Liver (tissue), 3 donors: ENCODE measurements around the gene HACL1.

ENCODE experiments used
- EGR1 ChIP-seq, 2 donors: IDR thresholded peaks; 2 replicates each; pipeline ENCODE4 v1.6.1; 2016 to 2018; ENCODE audit warnings: antibody characterized with exemption in 2 of 2, low read depth in 2 of 2
- FOXA1 ChIP-seq: IDR thresholded peaks from 2 replicates; pipeline ENCODE4 v1.6.1; 2016; ENCODE audit warnings: antibody characterized with exemption
- FOXA2 ChIP-seq: IDR thresholded peaks from 2 replicates; pipeline ENCODE4 v1.6.1; 2016; ENCODE audit warnings: antibody characterized with exemption
- GABPA ChIP-seq, 2 donors: IDR thresholded peaks in 1 of 2; conservative IDR thresholded peaks in 1 of 2; 2 replicates each; pipeline ENCODE4 v1.6.1; 2016; ENCODE audit warnings: antibody characterized with exemption in 2 of 2, mild to moderate bottlenecking in 1 of 2, moderate library complexity in 1 of 2
- NR2F2 ChIP-seq: IDR thresholded peaks from 2 replicates; pipeline ENCODE4 v1.6.1; 2016; ENCODE audit warnings: antibody characterized with exemption
- RAD21 ChIP-seq, 2 donors: IDR thresholded peaks; 2 replicates each; pipeline ENCODE4 v1.6.1; 2016; ENCODE audit warnings: antibody characterized with exemption in 2 of 2, mild to moderate bottlenecking in 2 of 2
- TAF1 ChIP-seq: conservative IDR thresholded peaks from 2 replicates; pipeline ENCODE4 v1.6.1; 2016; ENCODE audit warnings: antibody characterized with exemption, mild to moderate bottlenecking
- YY1 ChIP-seq: IDR thresholded peaks from 2 replicates; pipeline ENCODE4 v1.6.1; 2016; ENCODE audit warnings: antibody characterized with exemption, mild to moderate bottlenecking
- ZBTB33 ChIP-seq: IDR thresholded peaks from 2 replicates; pipeline ENCODE4 v1.6.1; 2016; ENCODE audit warnings: antibody characterized with exemption
- TF ChIP-seq, protein P1 (sequence below): fragments of 150-350 bp; IDR thresholded peaks from 2 replicates; pipeline ENCODE4 v1.5.1; 2017; ENCODE audit warnings: improper control_type of control experiment, low read depth, low read length; ENCODE audit not compliant: missing input control
- TF ChIP-seq, protein P2 (sequence below): IDR thresholded peaks from 2 replicates; pipeline ENCODE4 v1.6.1; 2016; ENCODE audit warnings: antibody characterized with exemption
- TF ChIP-seq, protein P3 (sequence below): IDR thresholded peaks from 2 replicates; pipeline ENCODE4 v1.6.1; 2016; ENCODE audit warnings: antibody characterized with exemption, mild to moderate bottlenecking
- donor health status: healthy.
- donor health status: healthy.

DNA sequence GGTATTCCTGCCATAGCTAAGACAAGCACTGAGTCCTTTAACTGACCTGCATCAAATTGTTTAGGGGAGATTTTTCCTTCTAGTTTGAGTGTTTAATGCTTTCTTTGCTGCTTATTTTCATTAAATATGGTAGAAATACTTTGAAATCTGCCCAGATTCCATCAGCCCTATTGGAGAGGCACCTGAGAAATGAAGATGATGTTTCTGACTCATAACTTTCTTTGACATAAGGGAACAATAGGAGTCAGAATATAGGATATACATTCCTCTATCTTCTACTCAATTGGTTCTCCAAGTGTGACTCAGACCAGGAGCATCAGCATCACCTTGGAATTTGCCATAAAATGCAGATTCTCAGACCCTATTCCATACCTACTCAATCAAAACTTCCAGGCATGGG, 27.6 kb upstream of the HACL1 start:
- TF ChIP-seq TAF1 = no peak
- TF ChIP-seq, protein P1, sequence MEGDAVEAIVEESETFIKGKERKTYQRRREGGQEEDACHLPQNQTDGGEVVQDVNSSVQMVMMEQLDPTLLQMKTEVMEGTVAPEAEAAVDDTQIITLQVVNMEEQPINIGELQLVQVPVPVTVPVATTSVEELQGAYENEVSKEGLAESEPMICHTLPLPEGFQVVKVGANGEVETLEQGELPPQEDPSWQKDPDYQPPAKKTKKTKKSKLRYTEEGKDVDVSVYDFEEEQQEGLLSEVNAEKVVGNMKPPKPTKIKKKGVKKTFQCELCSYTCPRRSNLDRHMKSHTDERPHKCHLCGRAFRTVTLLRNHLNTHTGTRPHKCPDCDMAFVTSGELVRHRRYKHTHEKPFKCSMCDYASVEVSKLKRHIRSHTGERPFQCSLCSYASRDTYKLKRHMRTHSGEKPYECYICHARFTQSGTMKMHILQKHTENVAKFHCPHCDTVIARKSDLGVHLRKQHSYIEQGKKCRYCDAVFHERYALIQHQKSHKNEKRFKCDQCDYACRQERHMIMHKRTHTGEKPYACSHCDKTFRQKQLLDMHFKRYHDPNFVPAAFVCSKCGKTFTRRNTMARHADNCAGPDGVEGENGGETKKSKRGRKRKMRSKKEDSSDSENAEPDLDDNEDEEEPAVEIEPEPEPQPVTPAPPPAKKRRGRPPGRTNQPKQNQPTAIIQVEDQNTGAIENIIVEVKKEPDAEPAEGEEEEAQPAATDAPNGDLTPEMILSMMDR = no peak
- TF ChIP-seq RAD21 (IDR thresholded peaks at IDR 0.05) = no peak
- TF ChIP-seq, protein P2, sequence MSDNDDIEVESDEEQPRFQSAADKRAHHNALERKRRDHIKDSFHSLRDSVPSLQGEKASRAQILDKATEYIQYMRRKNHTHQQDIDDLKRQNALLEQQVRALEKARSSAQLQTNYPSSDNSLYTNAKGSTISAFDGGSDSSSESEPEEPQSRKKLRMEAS = no peak
- TF ChIP-seq, protein P3, sequence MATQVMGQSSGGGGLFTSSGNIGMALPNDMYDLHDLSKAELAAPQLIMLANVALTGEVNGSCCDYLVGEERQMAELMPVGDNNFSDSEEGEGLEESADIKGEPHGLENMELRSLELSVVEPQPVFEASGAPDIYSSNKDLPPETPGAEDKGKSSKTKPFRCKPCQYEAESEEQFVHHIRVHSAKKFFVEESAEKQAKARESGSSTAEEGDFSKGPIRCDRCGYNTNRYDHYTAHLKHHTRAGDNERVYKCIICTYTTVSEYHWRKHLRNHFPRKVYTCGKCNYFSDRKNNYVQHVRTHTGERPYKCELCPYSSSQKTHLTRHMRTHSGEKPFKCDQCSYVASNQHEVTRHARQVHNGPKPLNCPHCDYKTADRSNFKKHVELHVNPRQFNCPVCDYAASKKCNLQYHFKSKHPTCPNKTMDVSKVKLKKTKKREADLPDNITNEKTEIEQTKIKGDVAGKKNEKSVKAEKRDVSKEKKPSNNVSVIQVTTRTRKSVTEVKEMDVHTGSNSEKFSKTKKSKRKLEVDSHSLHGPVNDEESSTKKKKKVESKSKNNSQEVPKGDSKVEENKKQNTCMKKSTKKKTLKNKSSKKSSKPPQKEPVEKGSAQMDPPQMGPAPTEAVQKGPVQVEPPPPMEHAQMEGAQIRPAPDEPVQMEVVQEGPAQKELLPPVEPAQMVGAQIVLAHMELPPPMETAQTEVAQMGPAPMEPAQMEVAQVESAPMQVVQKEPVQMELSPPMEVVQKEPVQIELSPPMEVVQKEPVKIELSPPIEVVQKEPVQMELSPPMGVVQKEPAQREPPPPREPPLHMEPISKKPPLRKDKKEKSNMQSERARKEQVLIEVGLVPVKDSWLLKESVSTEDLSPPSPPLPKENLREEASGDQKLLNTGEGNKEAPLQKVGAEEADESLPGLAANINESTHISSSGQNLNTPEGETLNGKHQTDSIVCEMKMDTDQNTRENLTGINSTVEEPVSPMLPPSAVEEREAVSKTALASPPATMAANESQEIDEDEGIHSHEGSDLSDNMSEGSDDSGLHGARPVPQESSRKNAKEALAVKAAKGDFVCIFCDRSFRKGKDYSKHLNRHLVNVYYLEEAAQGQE = no peak
- TF ChIP-seq YY1 = no peak
- no peak for TF ChIP-seq FOXA1
- no peak for TF ChIP-seq GABPA (IDR thresholded peaks at IDR 0.05 in 1 of 2, conservative IDR thresholded peaks at IDR 0.05 in 1 of 2)
- no peak for TF ChIP-seq NR2F2
- no peak for TF ChIP-seq ZBTB33
- TF ChIP-seq EGR1 (IDR thresholded peaks at IDR 0.05; ENCODE audit: low read depth in 2 of 2) = no peak
- TF ChIP-seq FOXA2 = no peak
